GM18502 (cell line): Measurements from ENCODE around the gene SURF1.
"Not testable (repeated sequence)": the region's sequence is repeated elsewhere in the genome, so short reads cannot be mapped to it uniquely, and the experiment has no call there.

Experiments
- ATAC-seq: cut with Tn5 transposase; IDR thresholded peaks from one replicate; pipeline ENCODE4 v1.9.1; 2021; ENCODE audit warnings: mild to moderate bottlenecking; ENCODE audit not compliant: unreplicated experiment, poor library complexity

SURF1 gene, protein sequence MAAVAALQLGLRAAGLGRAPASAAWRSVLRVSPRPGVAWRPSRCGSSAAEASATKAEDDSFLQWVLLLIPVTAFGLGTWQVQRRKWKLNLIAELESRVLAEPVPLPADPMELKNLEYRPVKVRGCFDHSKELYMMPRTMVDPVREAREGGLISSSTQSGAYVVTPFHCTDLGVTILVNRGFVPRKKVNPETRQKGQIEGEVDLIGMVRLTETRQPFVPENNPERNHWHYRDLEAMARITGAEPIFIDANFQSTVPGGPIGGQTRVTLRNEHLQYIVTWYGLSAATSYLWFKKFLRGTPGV

DNA sequence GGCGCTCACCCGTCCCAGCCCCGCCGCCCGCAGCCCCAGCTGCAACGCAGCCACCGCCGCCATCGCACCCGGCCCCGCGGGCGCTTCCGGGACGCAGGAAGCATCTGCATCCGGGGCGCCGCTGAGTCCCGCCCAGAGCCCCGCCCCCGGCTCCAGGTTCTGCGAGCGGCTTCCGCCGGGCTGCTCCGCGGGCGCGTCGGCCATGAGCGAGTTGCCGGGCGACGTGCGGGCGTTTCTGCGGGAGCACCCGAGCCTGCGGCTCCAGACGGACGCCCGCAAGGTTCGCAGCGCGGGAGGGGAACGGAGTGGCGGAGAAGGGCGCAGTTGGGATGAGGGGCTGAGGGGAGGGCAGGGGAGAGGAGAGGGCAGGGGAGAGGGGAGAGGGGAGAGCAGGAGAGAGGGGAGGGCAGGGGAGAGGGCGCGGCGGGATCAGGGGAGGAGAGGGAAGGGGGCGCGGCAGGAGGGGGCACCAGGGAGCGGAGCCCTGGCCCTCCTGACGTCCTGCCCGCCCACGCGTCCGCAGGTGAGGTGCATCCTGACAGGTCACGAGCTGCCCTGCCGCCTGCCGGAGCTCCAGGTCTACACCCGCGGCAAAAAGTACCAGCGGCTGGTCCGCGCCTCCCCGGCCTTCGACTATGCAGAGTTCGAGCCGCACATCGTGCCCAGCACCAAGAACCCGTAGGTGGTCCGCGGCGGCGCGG lies at the start of gene SURF1, which contains the start of gene SURF2:
TSS of gene SURF1 (minus strand) at position 97 of the 701 bp plus-strand sequence. CDS start at position 63, 34 bp downstream.
TSS of gene SURF2 (plus strand) at position 160 of the 701 bp plus-strand sequence. CDS start at position 203, 43 bp downstream.
- peak; percentile 61 for ATAC-seq

DNA sequence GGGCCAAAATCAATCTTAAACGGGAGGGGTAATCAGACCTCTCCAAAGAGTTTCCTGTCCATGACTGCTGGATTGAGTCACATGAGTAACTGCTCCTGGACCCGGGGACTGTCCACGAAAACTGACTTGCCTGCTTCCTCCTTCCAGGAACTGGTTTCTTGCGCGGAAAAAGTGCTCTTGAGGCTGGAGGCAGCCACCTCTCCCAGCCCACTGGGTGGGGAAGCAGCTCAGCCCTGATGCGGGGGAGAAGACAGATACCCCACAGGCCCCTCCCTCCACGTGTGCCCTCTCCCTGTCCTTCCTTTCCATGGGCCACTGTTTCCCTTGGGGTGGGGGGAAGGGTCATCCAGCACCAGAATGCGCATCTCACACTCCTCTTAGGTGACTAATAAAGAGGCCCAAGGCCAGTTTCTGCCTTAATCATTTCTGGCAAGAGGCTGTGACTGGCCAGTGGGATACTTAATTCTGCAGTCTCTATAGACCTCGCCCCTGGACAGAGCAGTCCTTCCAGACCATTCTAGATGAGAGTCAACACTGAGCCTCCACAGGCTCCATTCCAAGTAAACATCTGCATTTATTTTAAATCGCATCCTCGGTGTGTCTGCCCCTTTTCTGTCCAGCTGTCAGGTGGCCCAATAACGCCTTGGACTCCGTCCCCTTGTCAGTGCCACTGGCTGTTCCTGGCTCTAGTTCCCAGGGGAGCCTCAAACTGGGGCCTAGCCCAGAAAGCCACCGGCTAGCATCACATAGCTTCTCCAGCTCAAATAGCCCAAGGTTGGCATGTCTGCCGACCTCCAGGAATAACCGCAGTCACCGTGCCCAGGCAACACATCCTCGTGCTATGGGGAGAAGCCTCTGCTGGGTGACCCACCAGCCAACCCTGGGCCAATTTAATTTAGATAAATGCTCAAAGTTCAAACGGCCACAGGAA lies 49.5 kb upstream of the SURF1 start:
- ATAC-seq: no peak

DNA sequence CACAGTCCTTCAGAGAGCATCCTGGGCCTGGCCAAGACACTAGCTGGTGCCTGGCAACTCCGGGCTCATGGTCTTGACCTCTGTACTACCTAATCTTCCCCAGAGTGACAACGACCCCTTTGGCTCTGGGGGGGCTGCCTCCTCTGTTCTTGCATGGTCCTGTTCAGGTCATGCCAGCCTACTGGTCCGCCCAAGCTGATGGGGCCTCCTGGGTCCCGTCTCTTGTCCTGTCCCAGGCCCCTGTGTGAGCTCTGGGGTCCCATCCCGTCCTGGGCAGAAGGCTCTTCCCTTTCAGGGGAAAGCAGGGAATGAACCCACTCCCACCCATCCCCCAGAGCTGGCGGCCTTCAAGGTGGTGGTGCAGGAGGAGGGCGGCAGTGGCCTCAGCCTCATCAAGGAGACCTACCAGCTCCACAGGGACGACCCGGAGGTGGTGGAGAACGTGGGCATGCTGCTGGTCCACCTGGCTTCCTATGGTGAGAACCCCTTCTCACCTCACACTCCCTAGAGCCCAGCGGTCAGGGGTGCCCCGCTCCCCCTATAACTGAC lies 48.2 kb upstream of the SURF1 start:
- ATAC-seq: no peak

GRCh38 chr9:133403766-133404453 lies 47.6 kb upstream of the SURF1 start:
- no peak for ATAC-seq

DNA sequence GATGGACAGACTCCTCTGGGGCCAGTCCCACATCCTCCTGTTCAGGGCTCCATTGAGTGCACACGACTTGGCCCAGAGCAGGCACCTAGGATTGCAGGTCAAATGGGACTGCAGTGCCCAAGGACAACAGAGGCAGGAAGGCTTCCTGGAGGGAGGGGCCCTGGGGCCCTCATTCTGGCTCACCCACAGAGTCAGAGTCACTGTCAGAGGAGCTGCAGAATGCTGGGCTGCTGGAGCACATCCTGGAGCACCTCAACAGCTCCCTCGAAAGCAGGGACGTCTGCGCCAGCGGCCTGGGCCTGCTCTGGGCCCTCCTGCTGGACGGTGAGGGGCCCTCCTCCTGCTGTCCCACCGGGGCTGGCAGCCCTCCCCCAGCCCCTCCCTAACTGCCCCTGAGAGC lies 46.4 kb upstream of the SURF1 start:
- ATAC-seq: no peak

DNA sequence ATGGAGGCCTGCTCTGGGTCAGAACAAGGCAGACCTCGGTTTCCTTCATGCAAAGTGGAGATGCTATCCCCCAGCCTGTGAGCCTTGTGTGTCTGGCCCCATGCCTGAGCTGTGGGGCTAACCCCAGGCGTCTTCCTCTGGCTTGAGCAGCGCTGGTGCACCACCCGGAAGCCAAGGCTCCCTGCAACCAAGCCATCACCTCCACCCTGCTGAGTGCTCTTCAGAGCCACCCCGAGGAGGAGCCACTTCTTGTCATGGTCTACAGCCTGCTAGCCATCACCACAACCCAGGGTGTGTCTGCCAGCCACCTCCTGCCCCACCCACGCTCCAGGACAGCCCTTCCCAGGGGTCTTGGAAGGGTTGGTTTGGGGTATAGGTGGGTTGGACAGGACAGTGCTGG lies 45.3 kb upstream of the SURF1 start:
- no peak for ATAC-seq

- no peak for ATAC-seq
These were observed 44.0 kb upstream of the SURF1 start for GRCh38 chr9:133400292-133400691.

GRCh38 chr9:133397895-133398294 lies 41.6 kb upstream of the SURF1 start:
- ATAC-seq: no peak

- no peak for ATAC-seq
These were observed 41.1 kb upstream of the SURF1 start for GRCh38 chr9:133397370-133397769.

DNA sequence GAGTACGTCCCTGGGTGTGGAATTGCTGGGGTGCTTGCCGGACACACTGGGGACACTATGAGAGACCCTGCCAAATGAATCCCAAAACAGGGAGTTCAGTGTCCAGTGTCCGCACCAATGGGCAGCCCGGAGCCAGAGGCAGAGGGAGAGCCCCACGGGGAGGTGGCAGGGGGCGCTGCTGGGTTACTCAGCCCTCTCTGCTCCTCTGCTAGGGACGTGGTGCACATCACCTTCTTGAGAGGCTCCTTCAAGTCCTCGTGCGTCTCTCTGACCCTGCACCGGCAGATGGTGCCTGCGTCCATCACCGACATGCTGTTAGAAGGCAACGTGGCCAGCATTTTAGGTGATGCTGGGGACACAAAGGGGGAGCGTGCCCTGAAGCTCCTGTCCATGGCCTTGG lies 40.7 kb upstream of the SURF1 start:
- ATAC-seq: no peak

- no peak for ATAC-seq
These were observed 38.5 kb upstream of the SURF1 start for GRCh38 chr9:133394687-133395271.

GRCh38 chr9:133393399-133393798 lies 37.1 kb upstream of the SURF1 start:
- no peak for ATAC-seq

DNA sequence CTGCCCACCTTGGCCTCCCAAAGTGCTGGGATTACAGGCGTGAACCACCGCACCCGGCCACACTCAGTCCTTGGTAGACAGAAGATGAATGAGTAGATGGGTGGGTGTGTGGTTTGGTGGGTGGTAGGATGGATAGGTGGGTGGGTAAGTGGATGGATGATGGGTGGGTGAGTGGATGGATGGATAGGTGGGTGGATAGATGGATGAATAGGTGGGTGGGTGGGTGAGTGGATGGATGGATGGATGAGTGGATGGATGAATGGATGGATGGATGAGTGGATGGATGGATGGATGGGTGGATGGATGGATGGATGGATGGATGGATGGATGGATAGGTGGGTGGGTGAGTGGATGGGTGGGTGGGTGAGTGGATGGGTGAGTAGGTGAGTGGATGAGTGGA lies 36.0 kb upstream of the SURF1 start:
- ATAC-seq: not testable (repeated sequence)

GRCh38 chr9:133391449-133391848 lies 35.2 kb upstream of the SURF1 start:
- not testable (repeated sequence) for ATAC-seq

DNA sequence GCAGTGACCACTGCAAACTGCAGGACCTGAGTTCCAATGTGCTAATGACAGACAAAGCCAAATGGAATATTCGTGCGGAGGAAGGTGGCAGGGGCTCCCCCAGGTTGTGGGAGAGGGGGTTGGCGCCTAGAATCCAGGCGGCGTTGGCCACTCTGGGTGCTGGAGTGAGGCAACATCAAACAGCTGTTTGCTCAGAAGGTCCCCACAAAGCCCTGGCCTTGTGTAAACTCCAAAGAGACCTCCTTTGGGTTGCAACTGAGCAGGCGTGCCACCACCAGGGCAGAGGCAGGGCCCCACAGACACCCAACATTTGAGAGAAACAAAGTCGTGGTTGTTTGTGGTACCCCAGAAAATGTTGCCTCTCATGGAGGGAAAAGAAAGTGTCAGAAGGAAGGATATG lies 34.4 kb upstream of the SURF1 start:
- ATAC-seq: no peak

GRCh38 chr9:133389562-133389961 lies 33.3 kb upstream of the SURF1 start:
- no peak for ATAC-seq

- ATAC-seq: no peak
These were observed 32.8 kb upstream of the SURF1 start for GRCh38 chr9:133389025-133389557.

DNA sequence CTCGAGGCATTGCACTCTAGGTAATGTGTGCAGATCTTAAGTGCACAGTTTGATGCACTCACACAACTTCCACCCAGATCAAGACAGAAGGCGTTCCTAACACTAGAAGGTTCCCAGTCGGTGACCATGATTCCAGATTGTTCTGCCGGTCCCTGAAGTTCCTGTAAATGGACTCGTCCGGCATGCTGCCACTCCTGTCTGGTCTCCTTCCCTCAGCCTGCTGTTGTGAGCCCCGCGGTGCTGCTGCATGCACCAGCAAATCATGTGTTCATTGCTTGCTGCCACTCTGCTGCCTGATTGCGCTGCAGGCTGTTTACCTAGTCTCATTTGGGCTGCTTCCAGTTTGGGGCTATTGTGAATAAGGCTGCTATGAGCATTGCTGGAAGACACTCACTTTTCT lies 31.4 kb upstream of the SURF1 start:
- ATAC-seq: no peak

DNA sequence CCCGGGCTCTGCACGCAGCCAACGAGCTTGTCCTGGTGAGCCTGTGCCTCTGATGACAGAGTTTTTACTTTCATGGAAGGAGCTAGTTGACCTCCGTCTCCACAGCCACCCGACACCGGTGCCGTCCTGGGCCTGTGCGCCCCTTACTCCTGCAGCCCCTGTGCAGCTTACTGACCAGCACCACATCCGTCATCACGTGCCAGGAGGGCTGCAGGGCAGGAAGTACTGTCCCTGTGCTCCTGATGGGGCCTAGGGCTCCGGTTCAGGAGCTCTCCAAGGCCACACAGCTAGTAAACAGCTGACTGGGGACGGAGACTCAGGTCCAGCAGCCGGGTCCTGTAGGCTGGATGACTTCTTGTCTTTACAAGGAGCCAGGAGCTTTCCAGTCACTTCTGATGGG lies 30.1 kb upstream of the SURF1 start:
- no peak for ATAC-seq
